Small intestine (tissue), 7 donors: ENCODE results near the gene TANC1. TPM values are rescaled to one million over a fixed set of nuclear protein-coding genes. Genes with fewer than 3 reads are reported as not detected.

Source experiments
- DNase-seq, 2 donors: peaks; one replicate each; pipeline versions ENCODE4 v3.0.0 to v3.0.0-alpha.2; 2013
- FAIRE-seq: peaks from 2 replicates; lab custom pipeline; 2012; peaks lifted over from hg19 to GRCh38; lab: Jason Lieb, UNC
- H3K27ac ChIP-seq, 3 donors: one replicate each; pipeline ENCODE4 v1.5.1; 2013; ENCODE audit warnings: low read length in 2 of 3, mild to moderate bottlenecking in 2 of 3, control low read depth in 1 of 3, inconsistent platforms in 1 of 3, low read depth in 1 of 3, moderate library complexity in 1 of 3
- H3K27me3 ChIP-seq, 3 donors: one replicate each; pipeline ENCODE4 v1.6.1; 2013; ENCODE audit warnings: low read length in 3 of 3, inconsistent platforms in 1 of 3; ENCODE audit not compliant: control insufficient read depth in 3 of 3, insufficient read depth in 3 of 3
- H3K36me3 ChIP-seq, 3 donors: one replicate each; pipeline ENCODE4 v1.6.1; 2013; ENCODE audit warnings: low read length in 3 of 3, inconsistent platforms in 1 of 3, low read depth in 1 of 3, mild to moderate bottlenecking in 1 of 3, moderate library complexity in 1 of 3; ENCODE audit not compliant: control insufficient read depth in 3 of 3, insufficient read depth in 2 of 3
- H3K4me1 ChIP-seq, 3 donors: one replicate each; pipeline ENCODE4 v1.6.1; 2013; ENCODE audit warnings: low read length in 2 of 3, inconsistent platforms in 1 of 3, low read depth in 1 of 3, mild to moderate bottlenecking in 1 of 3, moderate library complexity in 1 of 3; ENCODE audit not compliant: control insufficient read depth in 3 of 3, insufficient read depth in 2 of 3
- H3K4me3 ChIP-seq, 3 donors: one replicate each; pipeline ENCODE4 v1.5.1; 2013; ENCODE audit warnings: low read length in 3 of 3, control low read depth in 1 of 3, inconsistent platforms in 1 of 3, low read depth in 1 of 3, mild to moderate bottlenecking in 1 of 3, moderate library complexity in 1 of 3
- H3K9me3 ChIP-seq, 2 donors: one replicate each; pipeline ENCODE4 v1.6.1; 2013; ENCODE audit warnings: low read depth in 1 of 2, low read length in 1 of 2; ENCODE audit not compliant: control insufficient read depth in 2 of 2, insufficient read depth in 1 of 2
- WGBS, 3 donors: extraction: QIAGEN DNeasy Blood & Tissue Kit; methylation state at CpG; one replicate each; pipeline ENCODE4 v1.1.7; 2013; 5-methylcytosine and 5-hydroxymethylcytosine counted together
- polyA plus RNA-seq, 4 donors: library from polyadenylated mRNA; stranded (reverse) in 3 of 4; unstranded in 1 of 4; fragments of 200-250 nt in 3 of 4; fragments of 120-200 nt in 1 of 4; gene quantifications; one replicate each; pipeline versions ENCODE4 v1.2.1 to v1.2.3, GENCODE V29; 2013
- donor health status: healthy with polysubstance abuse.
- donor health status: control.
- donor health status: control.
- donor health status: Bipolar disorder and iron deficiency.
- donor health status: healthy.

Gene TANC1
- polyA plus RNA-seq, 4 donors, result 7.4 to 14.7 (median 8.8) TPM

- no peaks in the 10 kb centered on the region for H3K36me3 ChIP-seq
- no peak overlapping the region for H3K4me3 ChIP-seq
- peaks cover 0 to 9% of the 10 kb centered on the region in 2 donors for H3K9me3 ChIP-seq
- peaks cover 2 to 15% (median 7%) of the 10 kb centered on the region in 3 donors for H3K4me1 ChIP-seq
- DNase-seq (no peak), FAIRE-seq (no peak)
- H3K27me3 ChIP-seq, result no peaks in the 10 kb centered on the region
- 80 to 89% (median 80%) methylated on average over 2 of the region's 2 CpGs for WGBS, 3 donors
- no peak overlapping the region for H3K27ac ChIP-seq
Observed at GRCh38 chr2:159118859-159119500, 150.5 kb downstream of the TANC1 start.

GRCh38 chr2:159119652-159120257, 151.3 kb downstream of the TANC1 start:
- DNase-seq, result no peak
- WGBS, 3 donors, result 86 to 89% (median 87%) methylated on average over 8 of the region's 8 CpGs
- no peak for FAIRE-seq
- Histone ChIP-seq H3K4me3 (no peak overlapping the region), H3K36me3 (no peaks in the 10 kb centered on the region), H3K9me3 (peaks cover 0 to 9% of the 10 kb centered on the region in 2 donors), H3K27me3 (no peaks in the 10 kb centered on the region), H3K4me1 (peaks cover 2 to 21% (median 7%) of the 10 kb centered on the region in 3 donors), H3K27ac (no peak overlapping the region)

- 82 to 88% (median 83%) methylated on average over 9 of the region's 9 CpGs for WGBS, 3 donors
- Histone ChIP-seq H3K36me3 (peaks cover 0 to 2% (median 0%) of the 10 kb centered on the region in 3 donors), H3K27me3 (no peaks in the 10 kb centered on the region), H3K27ac (peak overlapping the region; percentile 65 to 91 (median 87)), H3K4me1 (peaks cover 7 to 38% (median 7%) of the 10 kb centered on the region in 3 donors), H3K9me3 (no peaks in the 10 kb centered on the region), H3K4me3 (no peak overlapping the region)
- no peak for FAIRE-seq
- no peak for DNase-seq
Observed at GRCh38 chr2:159123786-159124185, 155.3 kb downstream of the TANC1 start.

- Histone ChIP-seq H3K27ac (peak overlapping the region; percentile 65 to 91 (median 87)), H3K9me3 (no peaks in the 10 kb centered on the region), H3K27me3 (no peaks in the 10 kb centered on the region), H3K4me1 (peaks cover 7 to 38% (median 7%) of the 10 kb centered on the region in 3 donors), H3K4me3 (no peak overlapping the region), H3K36me3 (peaks cover 0 to 2% (median 0%) of the 10 kb centered on the region in 3 donors)
- 11 to 21% (median 12%) methylated on average over 5 of the region's 5 CpGs for WGBS, 3 donors
- peak; percentile 87 to 91 for DNase-seq
- no peak for FAIRE-seq
Observed at GRCh38 chr2:159124441-159124911, 156.0 kb downstream of the TANC1 start.

- Histone ChIP-seq H3K4me1 (peaks cover 7 to 38% (median 7%) of the 10 kb centered on the region in 3 donors), H3K27me3 (no peaks in the 10 kb centered on the region), H3K9me3 (no peaks in the 10 kb centered on the region), H3K4me3 (peak overlapping the region in 1 of 3 donors; percentile 2), H3K36me3 (peaks cover 0 to 2% (median 0%) of the 10 kb centered on the region in 3 donors), H3K27ac (peak overlapping the region; percentile 65 to 91 (median 87))
- DNase-seq (peak; percentile 69 to 85), FAIRE-seq (no peak)
- WGBS, 3 donors, result 17 to 49% (median 37%) methylated on average over 3 of the region's 3 CpGs
Observed at GRCh38 chr2:159124931-159125467, 156.6 kb downstream of the TANC1 start.

GRCh38 chr2:159125858-159126257, 157.4 kb downstream of the TANC1 start:
- DNase-seq, result no peak
- no peak for FAIRE-seq
- WGBS, 3 donors, result 85 to 94% (median 93%) methylated on average over 4 of the region's 4 CpGs
- Histone ChIP-seq H3K4me3 (no peak overlapping the region), H3K36me3 (peaks cover 0 to 2% (median 0%) of the 10 kb centered on the region in 3 donors), H3K27me3 (no peaks in the 10 kb centered on the region), H3K9me3 (no peaks in the 10 kb centered on the region), H3K4me1 (peaks cover 7 to 38% (median 7%) of the 10 kb centered on the region in 3 donors), H3K27ac (peak overlapping the region in 1 of 3 donors; percentile 91)

- Histone ChIP-seq H3K27me3 (no peaks in the 10 kb centered on the region), H3K4me3 (no peak overlapping the region), H3K4me1 (peaks cover 7 to 40% (median 9%) of the 10 kb centered on the region in 3 donors), H3K9me3 (no peaks in the 10 kb centered on the region), H3K36me3 (peaks cover 0 to 2% (median 0%) of the 10 kb centered on the region in 3 donors), H3K27ac (peak overlapping the region in 1 of 3 donors; percentile 91)
- FAIRE-seq (no peak), DNase-seq (no peak)
- 68 to 79% (median 70%) methylated on average over 2 of the region's 2 CpGs for WGBS, 3 donors
Observed at GRCh38 chr2:159126432-159127022, 158.1 kb downstream of the TANC1 start.

- no peak overlapping the region for H3K4me3 ChIP-seq
- no peaks in the 10 kb centered on the region for H3K9me3 ChIP-seq
- 62 to 100% (median 74%) methylated on average over 1 of the region's 1 CpG for WGBS, 3 donors
- H3K4me1 ChIP-seq, result peaks cover 7 to 40% (median 8%) of the 10 kb centered on the region in 3 donors
- DNase-seq, result no peak
- no peaks in the 10 kb centered on the region for H3K27me3 ChIP-seq
- peaks cover 0 to 2% (median 0%) of the 10 kb centered on the region in 3 donors for H3K36me3 ChIP-seq
- no peak overlapping the region for H3K27ac ChIP-seq
- FAIRE-seq, result no peak
Observed at GRCh38 chr2:159128191-159128590, 159.8 kb downstream of the TANC1 start.
